Erythroblast (primary cell): Measurements from ENCODE around the gene UGT1A3.

ENCODE experiments used
- GATA1 ChIP-seq: IDR thresholded peaks from 2 replicates; pipeline ENCODE4 v1.6.1; 2011; ENCODE audit warnings: low read depth, mild to moderate bottlenecking, control low read depth, low read length, moderate library complexity
- POLR2A ChIP-seq: IDR thresholded peaks from 2 replicates; pipeline ENCODE4 v1.6.1; 2011; ENCODE audit warnings: mild to moderate bottlenecking, low read length

- TF ChIP-seq POLR2A (no peak), GATA1 (no peak)
Measured at GRCh38 chr2:233803292-233803911, 74.6 kb downstream of the UGT1A3 start.
